ENCODE measurements around the gene CHMP2A. TPM values are rescaled to one million over a fixed set of nuclear protein-coding genes. Genes with fewer than 3 reads are reported as not detected.
A peak's percentile ranks its signal among the peaks of the same experiment; 100 is the strongest.

The CHMP2A gene
- total RNA-seq, 2 donors from 2014 or later = 102 to 126 TPM

- Histone ChIP-seq H3K4me3 (no peak overlapping the region), H3K9me3 (no peaks in the 10 kb centered on the region), H3K36me3 (peaks cover 0 to 15% of the 10 kb centered on the region in 2 donors), H3K27ac (no peak overlapping the region), H3K4me1 (replicated peaks) (peaks cover 10% of the 10 kb centered on the region), H3K27me3 (replicated peaks; ENCODE audit: insufficient read depth) (no peaks in the 10 kb centered on the region)
- no peak for DNase-seq (ENCODE audit: low spot score)
- intact Hi-C loops (cut with DNase I) = no loop called here
- no peak for TF ChIP-seq POLR2AphosphoS5 (IDR thresholded peaks at IDR 0.05)
- TF ChIP-seq CTCF (IDR thresholded peaks at IDR 0.05) = no peak
- TF ChIP-seq POLR2A (IDR thresholded peaks at IDR 0.05) = no peak
- 91% methylated on average over 25 of the region's 25 CpGs for WGBS
Measured at GRCh38 chr19:58516246-58516836, 38.6 kb downstream of the CHMP2A start.

- 100% methylated on average over 2 of the region's 2 CpGs for WGBS
- TF ChIP-seq POLR2AphosphoS5 (IDR thresholded peaks at IDR 0.05) (no peak), POLR2A (IDR thresholded peaks at IDR 0.05) (no peak), CTCF (IDR thresholded peaks at IDR 0.05) (no peak)
Measured at GRCh38 chr19:58515259-58515658, 39.6 kb downstream of the CHMP2A start.

GRCh38 chr19:58514564-58515022 is 40.3 kb downstream of the CHMP2A start:
- Histone ChIP-seq H3K9me3 (no peaks in the 10 kb centered on the region), H3K4me1 (replicated peaks) (peaks cover 10% of the 10 kb centered on the region), H3K36me3 (peaks cover 0 to 15% of the 10 kb centered on the region in 2 donors), H3K4me3 (peak overlapping the region; percentile 27 to 41), H3K27ac (peak overlapping the region; percentile 78), H3K27me3 (replicated peaks; ENCODE audit: insufficient read depth) (no peaks in the 10 kb centered on the region)
- intact Hi-C loops (cut with DNase I) = no loop called here
- WGBS = 78% methylated on average over 3 of the region's 3 CpGs
- TF ChIP-seq POLR2AphosphoS5 (IDR thresholded peaks at IDR 0.05) (no peak), POLR2A (IDR thresholded peaks at IDR 0.05) (no peak), CTCF (IDR thresholded peaks at IDR 0.05) (no peak)
- DNase-seq (ENCODE audit: low spot score) = no peak

More at GRCh38 chr19:58515259-58515658, 39.6 kb downstream of the CHMP2A start:
- Histone ChIP-seq H3K4me1 (replicated peaks) (peaks cover 10% of the 10 kb centered on the region), H3K27me3 (replicated peaks; ENCODE audit: insufficient read depth) (no peaks in the 10 kb centered on the region), H3K36me3 (peaks cover 0 to 15% of the 10 kb centered on the region in 2 donors), H3K4me3 (no peak overlapping the region), H3K27ac (no peak overlapping the region), H3K9me3 (no peaks in the 10 kb centered on the region)
- no peak for DNase-seq (ENCODE audit: low spot score)
- intact Hi-C loops (cut with DNase I) = no loop called here

- Histone ChIP-seq H3K27ac (peak overlapping the region; percentile 78), H3K27me3 (replicated peaks; ENCODE audit: insufficient read depth) (no peaks in the 10 kb centered on the region), H3K36me3 (peaks cover 0 to 15% of the 10 kb centered on the region in 2 donors), H3K9me3 (no peaks in the 10 kb centered on the region), H3K4me1 (replicated peaks) (peaks cover 10% of the 10 kb centered on the region), H3K4me3 (peak overlapping the region; percentile 27 to 41)
- TF ChIP-seq POLR2A (IDR thresholded peaks at IDR 0.05) = no peak
- peak; percentile 72 for TF ChIP-seq POLR2AphosphoS5 (IDR thresholded peaks at IDR 0.05)
- TF ChIP-seq CTCF (IDR thresholded peaks at IDR 0.05) = peak; percentile 90 to 98 (median 96)
- DNase-seq (ENCODE audit: low spot score) = peak; percentile 80
- intact Hi-C loops (cut with DNase I) = no loop called here
- WGBS = 17% methylated on average over 59 of the region's 66 CpGs
Measured at GRCh38 chr19:58513694-58514563, 41.0 kb downstream of the CHMP2A start.

Measured in prostate gland (tissue), 2 donors.